ENCODE measurements around the gene CSMD2. TPM values are rescaled to one million over a fixed set of nuclear protein-coding genes. Genes with fewer than 3 reads are reported as not detected.

The CSMD2 gene
- total RNA-seq, 2 donors from 2014 or later, result 0.62 to 2.8 TPM

DNA sequence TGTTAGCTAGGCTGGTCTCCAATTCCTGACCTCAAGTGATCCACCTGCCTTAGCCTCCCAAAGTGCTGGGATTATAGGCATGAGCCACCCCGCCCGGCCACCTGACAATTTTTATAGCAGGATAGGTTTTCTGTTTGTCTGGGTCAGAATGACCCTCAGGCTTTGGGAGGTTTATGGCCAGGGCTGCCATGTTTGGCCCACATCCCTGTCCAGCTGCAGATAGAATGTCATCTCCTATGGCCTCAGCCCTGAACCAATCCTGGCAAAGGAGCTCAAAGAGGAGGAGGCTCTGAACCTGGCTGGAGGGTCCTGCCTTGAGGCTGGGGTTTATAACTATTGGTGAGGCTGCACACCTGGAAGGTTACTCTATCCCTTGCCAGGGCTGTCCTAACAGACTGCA is 218.2 kb downstream of the CSMD2 start:
- TF ChIP-seq CTCF (conservative IDR thresholded peaks at IDR 0.05), result no peak
- Histone ChIP-seq H3K36me3 (ENCODE audit: control insufficient read depth, insufficient read depth, low read length) (no peaks in the 10 kb centered on the region), H3K4me3 (ENCODE audit: low read length) (no peak overlapping the region), H3K27me3 (ENCODE audit: control insufficient read depth, insufficient read depth, low read length, poor library complexity, severe bottlenecking) (no peaks in the 10 kb centered on the region), H3K9me3 (ENCODE audit: control insufficient read depth, low read length) (no peaks in the 10 kb centered on the region), H3K9ac (ENCODE audit: extremely low read depth, low read length, poor library complexity, severe bottlenecking) (no peak overlapping the region), H3K4me1 (ENCODE audit: control insufficient read depth, insufficient read depth, low read length) (no peaks in the 10 kb centered on the region), H3K27ac (ENCODE audit: low read depth, low read length) (no peak overlapping the region)
- WGBS, 2 experiments (ENCODE audit: insufficient coverage in 1 of 2, insufficient read length in 1 of 2), result 94% methylated on average over 2 of the region's 2 CpGs; no CpG with 5 or more reads in 1 of the 2 experiments
- H3K4me3 Mint-ChIP-seq, result no peak overlapping the region
- H3K9me3 Mint-ChIP-seq, result no peaks in the 10 kb centered on the region
- no peak overlapping the region for H3K27ac Mint-ChIP-seq
- no peaks in the 10 kb centered on the region for H3K36me3 Mint-ChIP-seq (ENCODE audit: low read depth)
- no peak for DNase-seq
- no peaks in the 10 kb centered on the region for H3K4me1 Mint-ChIP-seq
- no peaks in the 10 kb centered on the region for H3K27me3 Mint-ChIP-seq (ENCODE audit: insufficient read depth)

DNA sequence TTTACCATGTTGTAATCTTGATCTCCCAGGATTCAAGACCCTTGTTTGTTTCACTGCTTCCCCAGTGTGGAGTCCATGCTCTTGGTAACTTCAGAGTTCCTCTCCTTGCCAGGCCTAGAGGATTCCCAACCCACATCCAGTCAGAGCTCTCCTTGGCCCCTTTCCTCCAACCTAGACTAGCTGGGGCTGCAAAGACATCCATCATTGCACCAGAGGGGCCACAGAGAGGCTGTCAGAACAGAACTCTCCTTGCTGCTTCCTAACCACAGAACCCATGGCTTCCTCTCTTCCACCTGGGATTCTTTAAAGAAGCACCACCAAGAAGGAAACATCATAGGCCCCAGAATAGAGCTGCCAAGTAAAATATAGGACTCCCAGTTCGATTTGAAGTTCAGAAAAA is 220.2 kb downstream of the CSMD2 start:
- Mint-ChIP-seq H3K36me3 (ENCODE audit: low read depth) (no peaks in the 10 kb centered on the region), H3K4me3 (no peak overlapping the region), H3K9me3 (no peaks in the 10 kb centered on the region), H3K4me1 (no peaks in the 10 kb centered on the region), H3K27ac (no peak overlapping the region), H3K27me3 (ENCODE audit: insufficient read depth) (no peaks in the 10 kb centered on the region)
- Histone ChIP-seq H3K36me3 (ENCODE audit: control insufficient read depth, insufficient read depth, low read length) (no peaks in the 10 kb centered on the region), H3K4me3 (ENCODE audit: low read length) (no peak overlapping the region), H3K9me3 (ENCODE audit: control insufficient read depth, low read length) (no peaks in the 10 kb centered on the region), H3K9ac (ENCODE audit: extremely low read depth, low read length, poor library complexity, severe bottlenecking) (no peak overlapping the region), H3K27ac (ENCODE audit: low read depth, low read length) (no peak overlapping the region), H3K4me1 (ENCODE audit: control insufficient read depth, insufficient read depth, low read length) (no peaks in the 10 kb centered on the region), H3K27me3 (ENCODE audit: control insufficient read depth, insufficient read depth, low read length, poor library complexity, severe bottlenecking) (no peaks in the 10 kb centered on the region)
- WGBS, 2 experiments (ENCODE audit: insufficient coverage in 1 of 2, insufficient read length in 1 of 2), result 100% methylated on average over 1 of the region's 1 CpG; no CpG with 5 or more reads in 1 of the 2 experiments
- no peak for DNase-seq
- TF ChIP-seq CTCF (conservative IDR thresholded peaks at IDR 0.05), result no peak

GRCh38 chr1:33943978-33944377 is 221.1 kb downstream of the CSMD2 start:
- 93% methylated on average over 3 of the region's 3 CpGs; no CpG with 5 or more reads in 1 of the 2 experiments for WGBS, 2 experiments (ENCODE audit: insufficient coverage in 1 of 2, insufficient read length in 1 of 2)
- Histone ChIP-seq H3K27me3 (ENCODE audit: control insufficient read depth, insufficient read depth, low read length, poor library complexity, severe bottlenecking) (no peaks in the 10 kb centered on the region), H3K4me3 (ENCODE audit: low read length) (no peak overlapping the region), H3K9ac (ENCODE audit: extremely low read depth, low read length, poor library complexity, severe bottlenecking) (no peak overlapping the region), H3K9me3 (ENCODE audit: control insufficient read depth, low read length) (no peaks in the 10 kb centered on the region), H3K4me1 (ENCODE audit: control insufficient read depth, insufficient read depth, low read length) (no peaks in the 10 kb centered on the region), H3K27ac (ENCODE audit: low read depth, low read length) (no peak overlapping the region), H3K36me3 (ENCODE audit: control insufficient read depth, insufficient read depth, low read length) (no peaks in the 10 kb centered on the region)
- Mint-ChIP-seq H3K4me1 (no peaks in the 10 kb centered on the region), H3K9me3 (peaks cover 3% of the 10 kb centered on the region), H3K36me3 (ENCODE audit: low read depth) (no peaks in the 10 kb centered on the region), H3K27ac (no peak overlapping the region), H3K27me3 (ENCODE audit: insufficient read depth) (no peaks in the 10 kb centered on the region), H3K4me3 (no peak overlapping the region)
- no peak for DNase-seq
- no peak for TF ChIP-seq CTCF (conservative IDR thresholded peaks at IDR 0.05)
